ENCODE data around the gene TMEM72. TPM values are rescaled to one million over a fixed set of nuclear protein-coding genes. Genes with fewer than 3 reads are reported as not detected.
A peak's percentile ranks its signal among the peaks of the same experiment; 100 is the strongest.

Gene TMEM72
- polyA plus RNA-seq, 5 donors: 1.1 to 1.8 (median 1.7) TPM

DNA sequence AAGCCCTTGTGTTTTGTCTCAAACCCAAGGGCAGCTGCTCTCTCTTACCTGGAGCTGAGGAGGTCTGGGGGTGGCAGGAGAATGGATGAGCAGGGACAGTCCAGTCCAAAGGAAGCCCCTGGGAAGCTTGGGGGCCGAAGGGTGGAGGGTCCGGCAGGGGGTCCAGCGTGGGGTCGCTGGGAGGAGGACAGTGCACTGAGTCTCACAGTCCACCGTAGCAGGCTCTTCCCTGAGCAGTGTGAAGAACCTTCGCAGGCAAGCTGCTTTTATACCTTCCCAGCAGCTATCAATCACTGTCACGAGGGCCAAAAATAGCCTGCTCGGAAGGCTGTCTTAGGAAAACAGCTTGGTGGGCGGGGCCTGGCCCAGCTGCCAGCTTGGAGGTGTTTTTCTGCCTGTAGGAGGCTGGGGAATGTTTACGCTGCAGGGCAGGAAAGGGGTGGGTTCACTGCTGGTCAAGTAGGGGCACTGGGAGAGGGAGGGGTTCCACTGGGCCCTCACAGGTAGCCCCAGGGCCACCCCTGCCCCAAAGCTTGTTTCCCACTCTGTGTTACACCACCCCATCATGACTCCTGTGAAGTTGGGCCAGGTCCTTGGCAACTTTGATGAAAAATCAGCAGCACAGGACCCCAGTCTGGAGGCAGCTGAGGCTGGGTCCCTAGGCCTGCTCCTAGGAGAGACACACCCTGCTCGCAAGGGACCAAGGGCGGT is 67.6 kb downstream of the TMEM72 start, which contains the start of gene DEPP1:
Gene DEPP1 (minus strand): TSS at position 240 of the 711 bp plus-strand sequence. CDS start 779 bp downstream, outside the sequence.
- DNase-seq: peak; percentile 83 to 85

- no peak for DNase-seq
Observed at GRCh38 chr10:44979281-44980191, 68.4 kb downstream of the TMEM72 start.

DNA sequence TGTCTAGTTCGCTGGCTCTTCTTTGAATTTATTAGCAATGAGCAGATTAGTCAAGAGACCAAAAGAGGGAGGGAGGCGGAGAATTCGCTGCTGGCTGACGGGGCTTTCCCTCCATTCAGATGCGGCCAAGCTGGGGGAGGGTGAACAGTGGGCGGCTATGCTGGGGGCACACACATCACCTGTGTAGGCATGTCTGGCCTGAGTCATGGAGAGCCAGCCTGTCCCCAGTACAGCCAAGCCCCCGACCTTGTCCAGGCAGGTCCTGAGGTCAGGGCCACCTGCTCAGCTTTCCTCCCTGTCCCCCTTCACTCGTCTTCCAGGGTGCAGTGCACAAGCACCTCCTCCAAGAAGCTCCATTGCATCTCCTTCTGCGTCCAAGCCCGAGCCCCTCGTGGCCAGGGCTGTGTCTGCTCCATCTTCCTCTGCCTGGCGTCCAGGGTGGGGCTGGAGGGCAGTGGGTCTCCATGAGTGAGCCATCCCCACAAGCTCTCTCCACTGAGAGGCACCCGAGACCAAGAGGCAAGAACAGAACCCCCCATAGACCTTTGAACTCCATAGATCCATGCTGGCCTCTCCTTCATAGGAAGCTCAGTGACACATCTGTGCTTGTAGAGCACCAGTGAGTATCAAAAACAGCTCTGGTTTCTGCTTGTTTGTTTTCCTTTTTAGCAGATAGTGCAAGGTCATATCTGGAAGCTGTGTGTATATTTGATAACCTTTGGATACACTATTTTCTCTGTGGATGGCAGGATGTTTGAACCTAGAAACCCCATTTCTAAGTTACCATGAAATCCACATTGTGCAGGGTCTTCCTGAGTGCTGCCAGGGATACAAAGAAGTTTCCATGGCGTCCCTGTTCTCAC is 69.4 kb downstream of the TMEM72 start:
- DNase-seq: no peak

GRCh38 chr10:44981172-44982113 is 70.3 kb downstream of the TMEM72 start:
- no peak for DNase-seq

GRCh38 chr10:44982114-44982460 is 71.0 kb downstream of the TMEM72 start:
- no peak for DNase-seq

DNA sequence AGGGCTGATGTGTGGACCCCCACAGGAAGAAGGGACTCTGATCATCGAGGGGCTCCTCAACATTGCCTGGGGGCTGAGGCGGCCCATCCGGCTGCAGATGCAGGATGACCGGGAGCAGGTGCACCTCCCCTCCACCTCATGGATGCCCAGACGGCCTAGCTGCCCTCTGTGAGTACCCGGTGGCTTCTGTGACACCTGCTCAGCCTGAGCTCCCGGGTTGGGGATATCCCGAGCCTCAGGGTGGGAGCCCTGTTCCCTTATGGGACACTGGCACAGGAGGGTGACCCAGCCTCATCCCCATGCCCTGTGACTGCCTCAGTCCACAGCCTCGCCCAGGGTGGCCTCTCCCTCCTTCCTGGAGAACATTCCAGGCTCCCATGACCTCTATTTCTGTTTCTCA is 71.4 kb downstream of the TMEM72 start:
- DNase-seq: no peak

DNA sequence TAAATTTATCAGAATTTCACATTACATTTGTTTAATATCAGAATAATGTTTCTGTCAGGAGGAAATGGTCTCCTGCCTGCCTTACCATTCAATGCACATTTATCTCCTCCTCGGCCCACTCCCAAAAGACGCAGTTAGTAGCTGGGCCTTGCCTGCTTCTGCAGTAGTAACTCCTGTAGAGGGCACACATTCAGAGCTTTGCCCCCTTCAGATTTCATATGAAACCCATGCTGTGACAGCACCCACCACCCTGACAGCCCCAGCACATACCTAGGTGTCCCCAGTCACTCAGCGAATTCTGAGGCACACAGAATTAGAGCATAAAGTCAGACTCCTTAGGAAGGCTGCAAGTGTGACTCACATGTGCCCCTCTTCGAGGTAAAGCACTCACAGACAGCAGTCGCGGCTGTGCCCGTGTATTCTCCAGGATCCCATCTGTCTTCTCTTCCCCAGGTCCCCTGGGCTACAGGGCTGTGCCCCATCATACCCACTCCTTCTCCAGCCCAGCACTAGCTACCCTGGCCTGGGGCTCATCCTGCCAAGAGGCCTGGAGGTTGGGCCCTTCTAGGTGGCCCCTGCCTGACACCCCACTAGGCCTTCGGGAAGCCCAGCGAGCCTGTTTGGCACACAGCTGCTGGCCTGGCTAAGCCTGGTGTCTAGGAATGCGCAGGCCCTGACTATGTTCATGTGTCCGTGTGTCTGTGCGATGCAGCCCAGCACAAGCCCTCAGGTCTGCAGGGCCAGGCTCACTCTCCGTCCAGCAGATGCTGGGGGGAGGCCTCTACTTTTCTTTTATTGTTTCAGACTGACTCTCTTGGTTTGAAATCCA is 72.1 kb downstream of the TMEM72 start:
- DNase-seq: no peak

DNA sequence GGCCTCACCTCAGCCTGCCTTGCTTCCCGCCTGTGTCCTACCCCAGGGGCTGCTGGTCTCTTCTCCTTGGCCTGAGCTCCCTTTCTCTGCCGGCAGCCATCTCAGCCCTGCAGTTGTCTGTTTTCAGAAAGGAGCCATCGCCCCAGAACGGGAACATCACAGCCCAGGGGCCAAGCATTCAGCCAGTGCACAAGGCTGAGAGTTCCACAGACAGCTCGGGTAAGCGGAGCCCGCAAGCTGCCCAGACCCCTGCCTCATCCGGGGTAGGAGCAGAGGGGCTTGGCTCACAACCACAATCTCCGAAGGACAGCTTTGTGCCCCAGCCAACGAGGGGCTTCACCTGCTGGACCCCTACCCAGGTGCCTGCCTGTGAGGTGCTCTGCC is 72.8 kb downstream of the TMEM72 start:
- DNase-seq: no peak

DNA sequence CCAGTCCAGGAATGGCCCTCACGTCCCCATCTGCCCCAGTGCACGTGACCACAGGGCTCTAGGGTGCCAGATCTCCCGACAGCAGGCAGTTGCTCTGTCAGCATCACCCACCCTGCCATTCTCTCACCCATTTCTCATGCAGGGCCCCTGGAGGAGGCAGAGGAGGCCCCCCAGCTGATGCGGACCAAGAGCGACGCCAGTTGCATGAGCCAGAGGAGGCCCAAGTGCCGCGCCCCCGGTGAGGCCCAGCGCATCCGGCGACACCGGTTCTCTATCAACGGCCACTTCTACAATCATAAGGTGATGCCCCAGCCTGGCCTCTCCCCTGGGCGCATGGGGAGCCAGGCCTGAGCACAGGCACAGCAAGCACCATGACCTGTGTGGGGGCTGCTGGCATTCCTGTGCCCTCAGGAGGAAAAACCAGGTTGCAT is 73.5 kb downstream of the TMEM72 start:
- no peak for DNase-seq

- no peak for DNase-seq
Observed at GRCh38 chr10:44985175-44985681, 74.1 kb downstream of the TMEM72 start.

DNA sequence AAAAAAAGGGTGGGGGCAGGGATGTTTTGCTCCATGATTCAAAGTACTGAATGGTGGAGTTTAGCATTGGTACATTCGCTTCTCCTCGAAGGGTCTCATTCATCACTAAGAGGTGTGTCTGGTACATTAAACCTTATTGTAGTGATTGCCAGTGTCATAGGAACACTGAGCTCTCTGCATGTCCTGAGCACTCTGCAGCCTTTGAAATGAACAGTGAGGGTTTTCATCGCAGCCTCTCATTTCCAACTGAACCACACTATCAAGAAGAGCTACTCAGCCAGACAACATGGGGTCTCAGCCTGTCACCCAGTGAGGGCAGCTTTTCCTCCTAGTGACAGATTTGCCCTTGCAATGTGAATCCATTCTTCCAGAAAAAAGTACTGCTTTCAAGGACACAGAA is 75.0 kb downstream of the TMEM72 start:
- no peak for DNase-seq

Other genes starting within 250 kb of the TMEM72 start
- 10 to 100 TPM; 17.3 to 24.6 (median 18.7) TPM for gene RASSF4, start 48.5 kb downstream of the TMEM72 start, polyA plus RNA-seq (ENCODE audit: insufficient read depth in 1 of 5, insufficient read length in 5 of 5, low replicate concordance in 1 of 5)
- 10 to 100 TPM; 16.0 to 66.4 (median 30.4) TPM for gene DEPP1, start 67.5 kb downstream of the TMEM72 start, polyA plus RNA-seq (ENCODE audit: insufficient read depth in 1 of 5, insufficient read length in 5 of 5, low replicate concordance in 1 of 5)
- 100 to 1,000 TPM in 1 of 5 donors, 10 to 100 TPM in 4; 69.0 to 105 (median 79.8) TPM for gene ZNF22, start 89.6 kb downstream of the TMEM72 start, polyA plus RNA-seq (ENCODE audit: insufficient read depth in 1 of 5, insufficient read length in 5 of 5, low replicate concordance in 1 of 5)

All from right lung (tissue), 5 donors.